Amniotic stem cell (primary cell): ENCODE results near the gene CTNNA3.
"Not testable (repeated sequence)": the region's sequence is repeated elsewhere in the genome, so short reads cannot be mapped to it uniquely, and the experiment has no call there.

ENCODE experiments used
- DNase-seq: peaks from one replicate; lab custom pipeline; 2025; lab: John Stamatoyannopoulos, UW

CTNNA3 gene

DNA sequence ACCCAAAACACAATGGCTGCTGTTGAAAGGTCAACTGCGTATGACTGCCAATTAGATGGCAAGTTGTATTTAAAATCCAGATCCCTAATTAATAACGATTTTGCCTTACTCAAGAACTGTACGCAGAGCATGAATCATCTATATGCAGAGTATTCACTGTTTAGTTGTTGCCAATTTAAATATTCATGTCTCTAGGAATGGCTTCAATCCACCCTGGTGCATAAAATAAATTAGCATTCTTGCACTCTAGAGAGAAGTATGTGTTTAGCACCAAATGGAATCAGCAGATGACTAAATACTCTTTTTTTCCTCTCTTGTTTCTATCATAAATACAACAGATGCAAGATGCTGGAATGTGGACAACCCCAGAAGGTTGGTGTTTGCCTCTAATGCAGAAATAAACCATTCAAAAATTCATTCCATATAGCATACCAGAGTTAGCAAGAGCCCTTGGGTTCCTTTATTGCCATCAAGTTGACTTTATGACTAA, 449.9 kb downstream of the CTNNA3 start:
- no peak for DNase-seq

DNA sequence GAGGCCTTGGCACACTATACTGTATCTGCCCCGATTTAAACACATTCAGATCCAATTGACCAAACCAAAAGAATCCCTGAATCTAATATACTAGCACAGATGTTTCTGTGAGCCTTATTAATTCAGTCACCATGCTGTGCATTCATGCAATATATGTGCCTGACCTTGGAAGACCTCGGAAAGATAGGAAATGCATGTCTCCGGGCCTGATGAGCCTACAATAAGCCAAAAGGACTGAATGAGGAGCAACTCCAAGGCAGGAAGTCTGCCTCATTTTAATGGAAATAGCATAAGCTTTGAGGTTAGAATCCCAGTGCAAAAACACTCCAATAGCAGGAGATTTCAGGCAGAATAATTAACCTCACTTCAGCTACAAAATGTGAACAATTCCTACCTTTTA, 453.5 kb downstream of the CTNNA3 start:
- DNase-seq: no peak

GRCh38 chr10:67241451-67241850, 454.5 kb downstream of the CTNNA3 start:
- DNase-seq: no peak

DNA sequence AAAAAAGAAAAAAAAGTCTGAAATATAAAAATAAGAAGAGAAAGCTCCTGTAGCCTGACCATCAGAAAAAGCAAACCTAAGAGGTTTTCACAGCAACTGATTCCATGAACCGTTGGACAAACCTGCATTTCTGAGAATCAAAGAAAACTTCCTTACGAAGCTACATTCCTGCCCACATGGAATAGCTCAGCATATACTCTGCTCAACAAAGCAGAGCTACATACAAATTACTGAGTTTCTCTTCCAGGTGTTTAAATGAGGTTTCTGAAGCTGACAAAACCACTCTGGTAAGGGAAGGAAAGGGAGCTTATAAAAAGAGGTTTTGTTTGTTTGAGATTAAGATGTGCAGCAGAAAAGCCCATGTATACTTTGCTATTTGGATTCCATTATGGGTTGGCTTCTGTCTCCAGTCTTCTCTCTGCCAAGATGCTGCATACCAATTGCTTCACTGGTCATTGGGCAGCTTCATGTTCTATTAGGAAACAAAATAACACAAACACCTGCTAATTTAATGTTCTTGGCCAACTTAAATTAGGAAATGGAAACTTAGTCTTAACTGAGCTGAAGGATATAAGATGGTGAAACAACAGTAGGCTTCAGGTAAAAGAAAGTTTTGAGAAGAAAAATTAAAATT, 456.0 kb downstream of the CTNNA3 start:
- no peak for DNase-seq

DNA sequence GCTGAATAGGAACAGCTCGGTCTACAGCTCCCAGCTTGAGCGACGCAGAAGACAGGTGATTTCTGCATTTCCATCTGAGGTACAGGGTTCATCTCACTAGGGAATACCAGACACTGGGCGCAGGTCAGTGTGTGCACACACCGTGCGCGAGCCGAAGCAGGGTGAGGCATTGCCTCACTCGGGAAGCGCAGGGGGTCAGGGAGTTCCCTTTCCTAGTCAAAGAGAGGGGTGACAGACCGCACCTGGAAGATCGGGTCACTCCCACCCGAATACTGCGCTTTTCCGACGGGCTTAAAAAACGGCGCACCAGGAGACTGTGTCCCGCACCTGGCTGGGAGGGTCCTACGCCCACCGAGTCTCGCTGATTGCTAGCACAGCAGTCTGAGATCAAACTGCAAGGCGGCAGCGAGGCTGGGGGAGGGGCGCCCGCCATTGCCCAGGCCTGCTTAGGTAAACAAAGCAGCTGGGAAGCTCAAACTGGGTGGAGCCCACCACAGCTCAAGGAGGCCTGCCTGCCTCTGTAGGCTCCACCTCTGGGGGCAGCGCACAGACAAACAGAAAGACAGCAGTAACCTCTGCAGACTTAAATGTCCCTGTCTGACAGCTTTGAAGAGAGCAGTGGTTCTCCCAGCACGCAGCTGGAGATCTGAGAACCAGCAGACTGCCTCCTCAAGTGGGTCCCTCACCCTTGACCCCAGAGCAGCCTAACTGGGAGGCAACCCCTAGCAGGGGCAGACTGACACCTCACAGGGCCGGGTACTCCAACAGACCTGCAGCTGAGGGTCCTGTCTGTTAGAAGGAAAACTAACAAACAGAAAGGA, 465.1 kb downstream of the CTNNA3 start:
- not testable (repeated sequence) for DNase-seq

- DNase-seq: no peak
These were observed 470.8 kb downstream of the CTNNA3 start for GRCh38 chr10:67225226-67225625.

DNA sequence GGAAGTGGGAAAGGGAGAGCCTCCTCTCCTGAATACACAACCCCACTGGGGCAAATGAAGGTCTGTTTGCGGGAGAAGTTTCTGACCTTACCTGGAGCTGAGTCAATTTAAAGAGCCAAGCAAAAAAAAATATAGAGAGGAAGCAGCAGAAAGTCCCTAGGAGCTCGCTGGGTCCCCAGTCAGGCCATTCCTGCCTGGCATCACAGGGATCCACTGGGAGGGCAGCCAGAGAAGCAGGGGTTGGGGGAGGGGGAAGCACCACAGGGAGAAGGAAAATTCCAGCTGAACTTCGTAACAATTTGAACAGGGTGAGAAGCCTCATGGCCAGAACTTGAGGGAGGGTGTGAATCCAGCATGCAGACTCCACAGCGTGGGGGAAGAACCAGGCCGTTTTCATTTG, 471.4 kb downstream of the CTNNA3 start:
- no peak for DNase-seq

GRCh38 chr10:67222934-67223333, 473.1 kb downstream of the CTNNA3 start:
- no peak for DNase-seq

- DNase-seq: no peak
These were observed 474.0 kb downstream of the CTNNA3 start for GRCh38 chr10:67221939-67222494.

GRCh38 chr10:67211680-67212079, 484.3 kb downstream of the CTNNA3 start:
- no peak for DNase-seq

GRCh38 chr10:67207923-67208322, 488.1 kb downstream of the CTNNA3 start:
- DNase-seq: not testable (repeated sequence)

DNA sequence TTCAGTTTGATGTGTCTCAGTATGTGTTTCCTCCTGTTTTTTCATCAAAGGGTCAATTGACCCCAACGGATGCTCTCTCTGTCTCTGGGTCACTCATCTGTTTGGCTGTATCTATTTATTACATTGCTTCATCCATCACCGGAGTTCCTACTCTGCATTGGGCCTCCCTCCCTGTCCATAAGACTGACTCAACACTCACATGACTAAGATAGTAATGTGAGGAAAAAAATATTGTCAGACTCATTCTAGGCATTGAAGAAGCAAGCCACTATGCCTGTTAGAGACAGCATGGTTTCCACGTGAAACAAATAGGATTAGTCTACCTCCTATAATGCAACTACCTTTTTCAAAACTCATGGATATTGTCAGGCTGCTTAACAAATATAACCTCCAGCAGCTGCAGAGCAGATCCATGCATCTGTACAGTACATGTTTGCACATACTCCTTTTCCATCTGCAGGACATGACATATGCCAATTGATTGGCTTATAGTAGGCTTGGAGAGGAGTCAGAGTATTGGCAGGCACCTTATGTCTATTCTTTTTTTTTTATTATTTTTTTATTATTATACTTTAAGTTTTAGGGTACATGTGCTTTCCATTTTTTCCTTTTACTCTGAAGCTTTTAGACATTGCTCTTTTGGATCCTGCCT, 495.0 kb downstream of the CTNNA3 start:
- no peak for DNase-seq

GRCh38 chr10:67175354-67175753, 520.6 kb downstream of the CTNNA3 start:
- DNase-seq: no peak

DNA sequence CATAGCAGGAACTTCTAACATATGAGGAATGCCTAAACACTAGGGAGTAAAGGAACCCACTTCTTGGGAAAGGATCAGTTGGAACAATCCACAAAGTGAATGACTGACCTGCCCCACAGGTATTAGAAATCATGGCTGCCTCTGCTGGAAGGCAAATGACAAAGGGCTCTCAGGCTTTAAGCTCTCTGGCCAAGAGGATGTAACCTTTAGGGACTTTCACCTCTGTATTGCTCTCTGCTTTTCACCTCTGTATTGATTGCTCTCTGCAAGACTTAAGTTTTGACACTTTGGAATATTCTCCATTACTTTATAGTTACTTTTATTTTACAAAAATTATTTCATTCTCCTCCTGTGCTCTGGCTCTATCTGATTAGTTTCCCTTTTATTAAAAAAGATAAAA, 522.2 kb downstream of the CTNNA3 start:
- DNase-seq: no peak

DNA sequence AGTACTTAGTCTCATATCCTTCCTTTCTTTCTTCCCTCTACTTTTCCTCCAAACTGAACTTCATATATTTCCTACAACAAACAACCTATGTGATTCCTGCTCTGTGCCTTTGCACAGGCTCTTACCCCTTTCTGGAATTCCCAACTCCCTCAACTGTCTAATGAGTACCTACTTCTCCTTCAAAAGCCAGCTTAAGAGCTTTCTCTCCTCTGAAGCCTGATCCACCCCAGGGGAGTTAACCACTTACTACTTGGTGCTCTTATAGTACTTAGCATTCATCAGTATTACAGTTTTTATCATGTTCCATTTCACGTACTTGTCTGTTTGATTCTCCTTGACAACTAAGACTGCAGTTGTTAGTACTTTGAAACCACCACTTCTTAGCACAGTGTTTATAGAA, 524.0 kb downstream of the CTNNA3 start:
- DNase-seq: no peak

GRCh38 chr10:67156239-67156638, 539.8 kb downstream of the CTNNA3 start:
- no peak for DNase-seq

DNA sequence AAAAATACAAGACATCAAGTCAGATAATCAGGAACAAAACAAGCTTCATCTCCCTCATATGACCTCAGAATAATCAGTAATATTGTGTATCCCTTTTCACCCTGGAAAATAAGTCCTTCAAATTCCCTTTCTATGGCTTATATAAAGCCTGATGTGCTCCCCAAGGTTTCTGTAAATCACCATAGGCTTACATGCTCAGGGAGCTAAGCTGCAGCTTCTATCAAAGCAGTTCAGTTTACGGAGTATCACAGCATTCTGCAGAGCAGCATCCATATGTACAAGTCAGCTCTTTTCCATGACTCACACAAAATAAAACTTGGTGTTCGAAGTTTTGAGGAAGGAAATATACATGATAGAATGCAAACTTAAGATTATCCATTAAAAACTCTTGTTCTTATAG, 544.5 kb downstream of the CTNNA3 start:
- no peak for DNase-seq

DNA sequence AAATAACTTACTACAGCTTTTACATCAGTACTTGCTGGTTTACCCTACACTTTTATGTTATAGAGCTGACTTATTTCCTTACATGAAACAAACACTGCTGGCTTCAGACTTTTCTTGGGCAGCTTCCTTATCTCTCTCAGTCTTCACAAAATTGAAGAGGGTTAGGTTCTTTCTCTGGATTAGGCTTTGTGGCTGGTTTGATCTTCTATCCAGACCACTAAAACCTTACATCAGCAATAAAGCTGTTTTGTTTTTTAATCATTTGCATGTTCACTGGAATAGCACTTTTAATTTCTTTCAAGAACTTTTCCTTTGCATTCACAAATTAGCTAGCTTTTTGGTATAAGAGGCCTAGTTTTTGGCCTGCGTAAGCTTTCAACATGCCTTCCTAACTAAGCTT, 551.5 kb downstream of the CTNNA3 start:
- no peak for DNase-seq

DNA sequence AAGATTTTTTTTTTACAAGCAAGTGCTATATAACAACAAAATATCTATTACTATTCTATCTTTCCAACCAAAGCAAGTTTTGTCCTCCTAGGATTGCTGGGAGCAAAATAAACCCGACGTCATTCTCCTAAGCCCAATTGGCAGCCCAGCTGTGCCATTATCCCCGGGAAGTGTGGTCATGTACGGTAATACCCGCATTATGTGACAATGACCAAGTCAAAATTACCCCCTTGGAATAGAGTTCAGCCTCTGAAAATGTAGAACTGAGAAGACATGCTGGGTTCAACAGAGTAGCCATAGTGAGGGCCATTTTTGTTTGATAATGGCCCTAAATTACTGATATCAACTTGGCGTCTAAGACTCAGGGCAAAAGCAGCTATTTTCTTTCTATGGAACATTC, 554.7 kb downstream of the CTNNA3 start:
- DNase-seq: no peak

GRCh38 chr10:67140641-67141040, 555.4 kb downstream of the CTNNA3 start:
- no peak for DNase-seq

DNA sequence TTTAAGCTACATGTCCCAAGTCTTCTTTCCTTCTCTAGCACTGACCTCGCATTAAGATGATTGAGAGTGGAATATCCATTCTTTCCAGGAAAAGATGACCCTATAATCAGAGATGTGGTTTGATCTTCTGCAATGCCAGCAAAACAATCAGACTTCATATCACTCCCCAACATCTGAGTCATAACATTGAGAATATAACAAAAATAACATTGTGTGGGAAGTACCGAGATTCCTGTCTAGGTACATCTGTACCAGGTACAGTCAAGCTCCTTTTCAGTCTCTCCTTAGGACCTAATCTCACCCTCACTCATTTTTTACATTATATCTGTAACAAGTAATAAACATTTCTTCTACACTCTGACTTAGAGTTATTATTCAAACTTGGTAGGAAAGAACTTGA, 568.6 kb downstream of the CTNNA3 start:
- DNase-seq: no peak

DNA sequence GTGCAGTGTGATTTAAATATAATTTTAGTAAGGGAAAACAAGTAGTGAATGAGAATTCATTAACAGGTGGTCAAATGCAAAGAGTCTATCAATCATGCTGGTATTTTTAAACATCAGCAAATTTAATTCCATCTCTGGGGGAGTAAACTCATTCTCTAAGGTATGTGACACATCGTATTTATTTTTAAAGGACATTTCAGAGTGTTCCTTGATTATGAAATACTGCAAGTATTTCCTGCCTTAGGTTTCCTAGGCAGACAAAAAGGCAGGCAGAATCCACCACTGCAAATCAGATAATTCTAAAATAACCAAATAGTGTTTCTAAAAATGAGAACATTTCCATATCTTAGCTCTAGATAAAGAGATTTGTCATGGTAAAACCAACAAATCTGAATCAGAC, 576.3 kb downstream of the CTNNA3 start:
- no peak for DNase-seq

GRCh38 chr10:67115972-67116371, 580.0 kb downstream of the CTNNA3 start:
- DNase-seq: no peak
